ENCODE results near the gene PITPNC1. TPM values are rescaled to one million over a fixed set of nuclear protein-coding genes. Genes with fewer than 3 reads are reported as not detected.

PITPNC1 gene
- total and polyA plus RNA-seq, 11 donors = 7.0 to 20.8 (median 11.3) TPM

GRCh38 chr17:67531291-67531690 lies 154.2 kb downstream of the PITPNC1 start:
- TF ChIP-seq POLR2A (IDR thresholded peaks at IDR 0.05) = no peak
- DNase-seq (peak in 2 of 5 donors; percentile 21 to 34), ATAC-seq (no peak)
- intact Hi-C loops (cut with DNase I) = loop anchor here in 1 of 10 donors (5.0 kb wide), 1 partner anchor 39 kb away; no protein-coding TSS in a partner anchor
- Histone ChIP-seq H3K36me3 (peaks cover 0 to 9% (median 0%) of the 10 kb centered on the region in 9 donors), H3K27me3 (no peaks in the 10 kb centered on the region), H3K4me1 (peaks cover 0 to 36% (median 16%) of the 10 kb centered on the region in 12 donors), H3K27ac (no peak overlapping the region), H3K9me3 (no peaks in the 10 kb centered on the region), H3K4me3 (peak overlapping the region in 2 of 12 donors; percentile 7 to 13)
- 57 to 74% (median 63%) methylated on average over 12 of the region's 12 CpGs for WGBS, 4 donors

- Histone ChIP-seq H3K27me3 (no peaks in the 10 kb centered on the region), H3K27ac (no peak overlapping the region), H3K36me3 (peaks cover 0 to 9% (median 0%) of the 10 kb centered on the region in 9 donors), H3K9me3 (no peaks in the 10 kb centered on the region), H3K4me1 (peaks cover 0 to 36% (median 16%) of the 10 kb centered on the region in 12 donors), H3K4me3 (no peak overlapping the region)
- ATAC-seq = no peak
- DNase-seq = no peak
- TF ChIP-seq POLR2A (IDR thresholded peaks at IDR 0.05) = no peak
- no peak for TF ChIP-seq CTCF (IDR thresholded peaks at IDR 0.05)
- 51 to 91% (median 52%) methylated on average over 4 to 10 of the region's 10 CpGs for WGBS, 4 donors
- intact Hi-C loops (cut with DNase I) = loop anchor here in 1 of 10 donors (5.0 kb wide), 1 partner anchor 40 kb away; no protein-coding TSS in a partner anchor
Observed at GRCh38 chr17:67532326-67532871, 155.3 kb downstream of the PITPNC1 start.

- Histone ChIP-seq H3K36me3 (peaks cover 0 to 9% (median 0%) of the 10 kb centered on the region in 9 donors), H3K27me3 (no peaks in the 10 kb centered on the region), H3K9me3 (no peaks in the 10 kb centered on the region), H3K27ac (peak overlapping the region in 2 of 12 donors; percentile 34 to 51), H3K4me3 (no peak overlapping the region), H3K4me1 (peaks cover 0 to 17% (median 5%) of the 10 kb centered on the region in 12 donors)
- WGBS, 4 donors = 65 to 75% (median 72%) methylated on average over 3 of the region's 3 CpGs
- intact Hi-C loops (cut with DNase I) = loop anchor here in 1 of 10 donors (5.0 kb wide), 1 partner anchor 43 kb away; no protein-coding TSS in a partner anchor
- DNase-seq = no peak
- ATAC-seq = no peak
- TF ChIP-seq CTCF (IDR thresholded peaks at IDR 0.05) (peak in 1 of 12 donors; percentile 9), POLR2A (IDR thresholded peaks at IDR 0.05) (no peak)
Observed at GRCh38 chr17:67534941-67535340, 157.9 kb downstream of the PITPNC1 start.

- Histone ChIP-seq H3K27me3 (no peaks in the 10 kb centered on the region), H3K27ac (no peak overlapping the region), H3K36me3 (no peaks in the 10 kb centered on the region), H3K9me3 (no peaks in the 10 kb centered on the region), H3K4me3 (no peak overlapping the region), H3K4me1 (peaks cover 0 to 17% (median 11%) of the 10 kb centered on the region in 12 donors)
- TF ChIP-seq POLR2A (IDR thresholded peaks at IDR 0.05) = no peak
- intact Hi-C loops (cut with DNase I) = no loop called here
- ATAC-seq (no peak), DNase-seq (no peak)
- 77 to 87% (median 85%) methylated on average over 11 of the region's 11 CpGs for WGBS, 4 donors
Observed at GRCh38 chr17:67542219-67543114, 165.4 kb downstream of the PITPNC1 start.
